GM19452 (cell line): ENCODE results near the gene FAM25A.
"Not testable (repeated sequence)": the region's sequence is repeated elsewhere in the genome, so short reads cannot be mapped to it uniquely, and the experiment has no call there.

Experiments
- ATAC-seq: cut with Tn5 transposase; IDR thresholded peaks from one replicate; pipeline ENCODE4 v1.9.1; 2021; ENCODE audit not compliant: unreplicated experiment

FAM25A gene

GRCh38 chr10:87020056-87020455, at the start of gene FAM25A:
TSS of gene FAM25A (plus strand) at chr10:87020294. CDS start at chr10:87020325, 31 bp downstream.
- ATAC-seq: not testable (repeated sequence)

DNA sequence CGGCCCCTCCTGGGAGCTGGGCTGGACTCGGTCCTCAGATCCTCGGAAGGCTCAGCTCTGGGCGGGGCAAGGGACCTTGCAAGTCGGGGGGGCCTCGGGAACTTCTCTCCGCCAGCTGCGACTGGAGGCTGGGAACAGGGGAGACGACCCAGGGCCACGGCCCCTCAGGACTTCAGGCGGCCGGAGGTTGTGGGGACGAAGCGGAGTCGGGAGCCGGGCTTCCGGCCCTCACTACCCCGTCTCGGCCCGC, 49.2 kb upstream of the FAM25A start:
- ATAC-seq: no peak

- ATAC-seq: peak; percentile 80
These were observed 48.7 kb upstream of the FAM25A start for GRCh38 chr10:86971232-86971991.

DNA sequence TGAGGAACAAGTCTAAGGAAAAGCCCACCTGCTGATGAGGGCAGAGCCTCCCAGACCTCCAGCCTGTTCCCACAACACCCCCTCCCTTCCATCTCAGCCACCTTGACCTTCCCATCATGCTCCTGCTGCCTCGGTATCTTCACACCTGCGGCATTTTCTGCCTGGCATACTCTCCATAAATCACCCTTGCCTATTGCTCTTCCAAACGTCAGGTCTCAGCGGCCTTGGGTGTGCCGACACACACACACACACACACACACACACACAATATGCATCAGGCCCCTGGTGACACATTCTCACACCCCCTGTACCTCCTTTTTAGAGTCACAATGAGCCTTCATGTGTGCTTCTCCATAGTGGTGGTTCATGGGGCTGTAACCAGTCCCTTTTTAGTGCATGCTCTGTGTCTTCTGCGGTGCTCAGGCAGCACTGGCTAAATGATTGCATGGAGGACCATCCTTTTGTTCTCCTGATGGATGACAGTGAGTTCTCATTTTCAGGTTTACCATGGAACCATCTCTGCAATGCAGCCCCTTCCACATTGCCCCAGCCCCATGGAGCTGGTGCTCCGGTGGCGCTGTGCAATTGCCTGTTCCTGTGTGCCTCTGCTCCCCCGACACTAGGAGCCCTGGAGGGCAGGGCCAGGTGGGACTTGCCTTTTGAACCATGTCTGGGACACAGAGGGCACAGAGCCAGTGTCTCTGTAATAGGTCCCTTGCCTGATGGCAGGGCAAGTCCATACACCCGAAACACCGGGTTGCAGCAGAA, 47.3 kb upstream of the FAM25A start:
- ATAC-seq: no peak

- ATAC-seq: no peak
These were observed 45.6 kb upstream of the FAM25A start for GRCh38 chr10:86974484-86974883.

- ATAC-seq: no peak
These were observed 43.6 kb upstream of the FAM25A start for GRCh38 chr10:86976362-86977056.

DNA sequence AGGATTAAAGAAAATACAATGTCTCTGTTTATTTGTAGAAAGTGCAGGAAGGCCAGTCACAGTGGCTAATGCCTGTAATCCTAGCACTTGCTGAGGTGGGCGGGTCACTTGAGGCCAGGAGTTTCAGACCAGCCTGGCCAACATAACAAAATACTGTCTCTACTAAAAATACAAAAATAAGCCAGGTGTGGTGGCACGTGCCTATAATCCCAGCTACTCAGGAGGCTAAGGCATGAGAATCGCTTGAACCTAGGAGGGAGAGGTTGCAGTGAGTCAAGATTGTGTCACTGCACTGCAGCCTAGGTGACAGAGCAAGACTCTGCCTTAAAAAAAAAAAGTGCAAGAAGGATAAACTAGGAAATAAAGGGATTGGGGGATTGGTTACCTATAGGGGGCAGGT, 41.6 kb upstream of the FAM25A start:
- not testable (repeated sequence) for ATAC-seq

DNA sequence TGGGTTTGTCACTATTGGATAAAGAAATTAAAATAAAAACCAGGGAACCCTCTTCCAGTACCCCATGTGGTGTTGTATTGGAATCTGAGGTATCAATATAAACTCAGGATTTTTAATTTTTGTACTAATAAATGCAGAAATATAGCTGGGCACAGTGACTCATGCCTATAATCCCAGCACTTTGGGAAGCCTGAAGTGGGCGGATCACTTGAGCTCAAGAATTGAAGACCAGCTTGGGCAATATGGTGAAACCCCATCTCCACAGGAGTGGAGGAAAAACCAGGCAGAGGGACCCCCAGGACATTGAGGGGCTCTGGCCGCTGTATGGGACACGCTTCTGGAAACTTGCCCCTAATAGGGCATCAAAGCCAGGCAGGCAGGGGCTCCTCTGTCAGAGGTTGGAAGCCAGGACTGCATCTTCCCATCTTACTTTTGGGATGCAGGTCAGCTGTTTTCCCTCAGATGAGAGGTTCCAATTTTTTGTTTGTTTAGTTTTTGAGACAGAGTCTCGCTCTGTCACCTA, 40.7 kb upstream of the FAM25A start:
- ATAC-seq: no peak

GRCh38 chr10:86979977-86980448, 40.1 kb upstream of the FAM25A start:
- no peak for ATAC-seq

GRCh38 chr10:86981020-86981419, 39.1 kb upstream of the FAM25A start:
- not testable (repeated sequence) for ATAC-seq

DNA sequence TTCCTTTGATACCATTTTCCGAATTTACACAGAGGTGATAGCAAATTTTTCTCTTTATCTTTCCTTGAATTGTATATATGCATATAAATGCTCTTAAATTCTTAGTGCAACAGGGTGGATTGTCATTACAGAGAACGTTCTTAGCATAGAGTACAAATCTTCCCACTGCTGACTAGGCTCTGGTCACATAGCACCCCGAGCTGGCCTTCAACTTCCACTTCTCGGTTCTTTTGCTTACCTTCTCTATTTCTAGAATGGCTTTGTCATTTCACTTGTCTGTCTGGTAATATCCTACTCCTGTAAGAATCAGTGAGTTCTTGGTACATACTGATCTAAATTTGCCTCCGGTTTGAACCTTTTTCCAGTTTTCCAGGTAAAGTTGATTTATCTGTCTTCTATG, 38.4 kb upstream of the FAM25A start:
- no peak for ATAC-seq

GRCh38 chr10:86984498-86984897, 35.6 kb upstream of the FAM25A start:
- not testable (repeated sequence) for ATAC-seq

DNA sequence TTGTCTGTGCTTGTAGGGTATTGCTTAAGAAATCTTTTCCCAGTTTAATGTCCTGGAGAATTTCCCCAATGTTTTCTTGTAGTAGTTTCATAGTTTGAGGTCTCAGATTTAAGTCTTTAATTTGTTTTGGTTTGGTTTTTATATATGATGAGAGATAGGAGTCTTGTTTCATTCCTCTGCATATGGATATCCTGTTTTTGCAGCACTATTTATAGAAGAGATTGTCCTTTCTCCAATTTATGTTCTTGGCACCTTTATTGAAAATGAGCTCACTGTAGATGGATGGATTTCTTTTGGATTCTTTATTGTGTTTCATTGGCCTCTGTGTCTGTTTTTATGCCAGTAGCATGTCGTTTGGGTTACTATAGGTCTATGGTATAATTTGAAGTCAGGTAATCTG, 31.6 kb upstream of the FAM25A start:
- no peak for ATAC-seq

- ATAC-seq: not testable (repeated sequence)
These were observed 28.7 kb upstream of the FAM25A start for GRCh38 chr10:86991362-86991761.

DNA sequence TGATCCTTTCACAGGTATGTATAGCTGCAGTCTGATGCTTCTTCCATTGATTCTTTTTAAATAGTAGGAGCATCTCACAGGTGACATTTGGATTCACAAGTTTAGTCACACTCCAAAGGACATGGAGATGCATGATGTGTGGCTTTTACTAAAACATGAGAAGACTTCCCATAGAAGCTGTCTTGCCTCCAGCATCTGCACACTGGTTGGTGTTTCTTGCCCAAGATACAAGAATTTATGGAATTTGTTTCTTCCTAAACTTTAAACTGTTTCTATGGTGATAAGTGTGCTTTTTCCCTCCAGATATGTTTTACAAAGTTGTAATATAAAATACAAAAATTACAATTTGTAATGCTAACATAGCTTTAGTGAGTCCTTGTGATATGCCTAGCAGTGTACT, 27.6 kb upstream of the FAM25A start:
- ATAC-seq: no peak

- no peak for ATAC-seq
These were observed 27.2 kb upstream of the FAM25A start for GRCh38 chr10:86992929-86993328.

- not testable (repeated sequence) for ATAC-seq
These were observed 20.2 kb upstream of the FAM25A start for GRCh38 chr10:86999802-87000403.

GRCh38 chr10:87000491-87000890, 19.6 kb upstream of the FAM25A start:
- no peak for ATAC-seq

DNA sequence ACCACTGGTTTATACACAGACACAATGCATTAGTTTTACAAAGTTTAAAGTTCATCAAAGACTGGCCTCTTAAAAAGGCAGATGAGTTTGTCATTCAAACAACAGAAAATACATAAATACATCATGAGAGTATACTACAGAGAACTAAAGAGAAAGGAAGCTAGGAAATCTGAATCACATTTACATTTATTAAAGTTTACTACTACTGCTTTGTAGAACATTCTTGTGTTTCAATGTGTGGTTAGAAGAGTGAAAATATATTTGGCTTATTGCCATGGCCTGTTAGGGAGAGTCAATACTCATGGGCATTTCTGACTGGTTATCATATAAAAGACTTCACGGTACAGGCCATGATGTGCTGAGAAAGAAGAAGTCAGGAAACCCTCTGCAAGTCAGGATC, 13.0 kb upstream of the FAM25A start:
- not testable (repeated sequence) for ATAC-seq

DNA sequence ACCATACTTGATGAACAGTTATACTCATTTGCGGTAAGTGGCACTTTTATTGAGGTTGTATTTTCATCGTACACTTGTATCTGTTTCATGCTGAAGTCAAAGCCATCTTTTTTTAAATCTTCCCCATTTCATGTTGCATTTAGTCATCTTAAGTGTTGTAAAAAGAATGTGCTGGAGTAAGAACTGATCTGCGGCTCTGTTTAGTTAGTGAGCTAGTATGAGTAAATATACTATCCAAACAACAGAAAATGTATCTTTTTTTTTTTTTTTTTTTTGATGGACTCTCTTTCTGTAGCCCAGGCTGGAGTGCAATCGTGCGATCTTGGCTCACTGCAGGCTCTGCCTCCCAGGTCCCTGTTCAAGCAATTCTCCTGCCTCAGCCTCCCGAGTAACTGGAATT, 12.4 kb upstream of the FAM25A start:
- ATAC-seq: not testable (repeated sequence)

DNA sequence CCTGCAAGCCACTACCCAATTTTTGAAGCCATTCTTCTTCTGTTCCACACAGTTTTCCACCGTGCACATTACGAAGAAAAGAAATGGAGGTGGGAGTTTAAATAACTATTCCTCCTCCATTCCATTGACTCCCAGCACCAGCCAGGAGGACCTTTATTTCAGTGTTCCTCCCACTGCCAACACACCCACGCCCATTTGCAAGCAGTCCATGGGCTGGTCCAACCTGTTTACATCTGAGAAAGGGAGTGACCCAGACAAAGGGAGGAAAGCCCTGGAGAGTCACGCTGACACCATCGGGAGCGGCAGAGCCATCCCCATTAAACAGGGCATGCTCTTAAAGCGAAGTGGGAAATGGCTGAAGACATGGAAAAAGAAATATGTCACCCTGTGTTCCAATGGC, 11.8 kb upstream of the FAM25A start:
- ATAC-seq: not testable (repeated sequence)
